NT2/D1 (cell line): ENCODE results near the gene GDPD1.

Experiments
- YY1 ChIP-seq: IDR thresholded peaks from 2 replicates; pipeline ENCODE4 v1.6.1; 2011; ENCODE audit not compliant: insufficient read length, insufficient read depth
- ZNF274 ChIP-seq: IDR thresholded peaks from 2 replicates; pipeline ENCODE4 v1.6.1; 2011; ENCODE audit warnings: mild to moderate bottlenecking, low read depth, low read length

DNA sequence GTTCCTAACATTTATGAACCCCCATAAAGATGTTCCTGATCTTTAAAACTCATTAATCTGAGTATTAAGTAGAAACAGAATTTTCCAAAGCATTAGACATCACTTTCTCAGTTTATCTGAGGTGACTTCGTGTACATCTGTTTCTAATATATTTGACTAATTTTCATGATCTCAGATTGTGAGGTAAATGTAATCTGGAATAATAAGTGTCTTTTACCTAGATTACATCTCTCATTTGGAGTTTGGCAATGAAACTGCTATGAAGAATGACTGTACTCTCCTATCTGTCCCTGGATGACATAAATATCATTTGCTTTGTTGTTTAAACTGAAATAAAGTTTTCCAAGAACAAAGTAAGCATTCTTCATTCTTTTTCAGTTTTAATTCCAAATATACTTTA is 55.3 kb downstream of the GDPD1 start:
- TF ChIP-seq YY1: no peak
- TF ChIP-seq ZNF274: no peak
